Chondrocyte (in vitro differentiated cells): ENCODE results near the gene MEA1. TPM values are rescaled to one million over a fixed set of nuclear protein-coding genes. Genes with fewer than 3 reads are reported as not detected.

Source experiments
- DNase-seq: peaks from one replicate; pipeline ENCODE4 v3.0.0; 2021; ENCODE audit warnings: mixed read lengths, low spot score
- H3K27ac Mint-ChIP-seq: one replicate; pipeline ENCODE4 v1.8.0; 2021; ENCODE audit warnings: mild to moderate bottlenecking, moderate library complexity, mixed read lengths; ENCODE audit not compliant: unreplicated experiment
- H3K27me3 Mint-ChIP-seq: 2 replicates; pipeline ENCODE4 v1.8.0; 2021; ENCODE audit warnings: low read depth, mixed read lengths
- H3K36me3 Mint-ChIP-seq: 2 replicates; pipeline ENCODE4 v1.8.0; 2021; ENCODE audit warnings: low read depth, mixed read lengths
- H3K4me1 Mint-ChIP-seq: 2 replicates; pipeline ENCODE4 v1.8.0; 2021; ENCODE audit warnings: low read depth, mild to moderate bottlenecking, mixed read lengths
- H3K4me3 Mint-ChIP-seq: one replicate; pipeline ENCODE4 v1.8.0; 2021; ENCODE audit warnings: mild to moderate bottlenecking, moderate library complexity, mixed read lengths; ENCODE audit not compliant: unreplicated experiment
- H3K9me3 Mint-ChIP-seq: 2 replicates; pipeline ENCODE4 v1.8.0; 2021; ENCODE audit warnings: low read depth, mixed read lengths
- total RNA-seq: library from RNA; stranded (reverse); gene quantifications from 3 replicates; pipeline ENCODE4 v1.2.1, GENCODE V29; 2021
- TF ChIP-seq, protein P1 (sequence below): fragments of 200-600 bp; sonication (generic); IDR thresholded peaks from 2 replicates; pipeline ENCODE4 v1.5.0; 2021; ENCODE audit warnings: antibody characterized with exemption, mild to moderate bottlenecking, moderate library complexity

Gene MEA1
- total RNA-seq, 1 donor from 2014 or later, result 71.1 TPM

- no peak overlapping the region for H3K4me3 Mint-ChIP-seq
- H3K27me3 Mint-ChIP-seq, result no peaks in the 10 kb centered on the region
- no peaks in the 10 kb centered on the region for H3K36me3 Mint-ChIP-seq
- no peaks in the 10 kb centered on the region for H3K4me1 Mint-ChIP-seq
- TF ChIP-seq, protein P1, sequence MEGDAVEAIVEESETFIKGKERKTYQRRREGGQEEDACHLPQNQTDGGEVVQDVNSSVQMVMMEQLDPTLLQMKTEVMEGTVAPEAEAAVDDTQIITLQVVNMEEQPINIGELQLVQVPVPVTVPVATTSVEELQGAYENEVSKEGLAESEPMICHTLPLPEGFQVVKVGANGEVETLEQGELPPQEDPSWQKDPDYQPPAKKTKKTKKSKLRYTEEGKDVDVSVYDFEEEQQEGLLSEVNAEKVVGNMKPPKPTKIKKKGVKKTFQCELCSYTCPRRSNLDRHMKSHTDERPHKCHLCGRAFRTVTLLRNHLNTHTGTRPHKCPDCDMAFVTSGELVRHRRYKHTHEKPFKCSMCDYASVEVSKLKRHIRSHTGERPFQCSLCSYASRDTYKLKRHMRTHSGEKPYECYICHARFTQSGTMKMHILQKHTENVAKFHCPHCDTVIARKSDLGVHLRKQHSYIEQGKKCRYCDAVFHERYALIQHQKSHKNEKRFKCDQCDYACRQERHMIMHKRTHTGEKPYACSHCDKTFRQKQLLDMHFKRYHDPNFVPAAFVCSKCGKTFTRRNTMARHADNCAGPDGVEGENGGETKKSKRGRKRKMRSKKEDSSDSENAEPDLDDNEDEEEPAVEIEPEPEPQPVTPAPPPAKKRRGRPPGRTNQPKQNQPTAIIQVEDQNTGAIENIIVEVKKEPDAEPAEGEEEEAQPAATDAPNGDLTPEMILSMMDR, result peak; percentile 65
- H3K27ac Mint-ChIP-seq, result peak overlapping the region; percentile 29
- H3K9me3 Mint-ChIP-seq, result no peaks in the 10 kb centered on the region
- DNase-seq, result no peak
Measured at GRCh38 chr6:42996513-42996912, 17.2 kb downstream of the MEA1 start.

DNA sequence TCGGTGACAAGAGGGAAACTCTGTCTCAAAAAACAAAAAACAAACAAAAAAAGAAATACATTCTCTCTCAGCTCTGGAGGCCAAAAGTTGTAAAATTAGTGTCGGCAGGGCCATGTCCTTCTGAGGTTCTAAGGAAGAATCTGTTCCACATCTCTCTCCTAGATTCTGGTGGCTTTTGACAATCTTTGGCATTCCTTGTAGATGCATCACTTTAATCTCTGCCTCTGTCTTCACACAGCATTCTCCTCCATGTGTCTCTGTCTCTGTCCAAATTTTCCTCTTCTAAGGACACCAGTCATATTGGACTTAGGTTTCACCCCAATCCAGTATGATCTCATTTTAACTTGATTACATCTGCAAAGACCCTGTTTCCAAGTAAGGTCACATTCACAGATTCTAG lies 20.3 kb downstream of the MEA1 start:
- H3K4me3 Mint-ChIP-seq, result no peak overlapping the region
- H3K27me3 Mint-ChIP-seq, result no peaks in the 10 kb centered on the region
- no peak overlapping the region for H3K27ac Mint-ChIP-seq
- TF ChIP-seq, protein P1, result no peak
- H3K36me3 Mint-ChIP-seq, result peaks cover 9% of the 10 kb centered on the region
- no peak for DNase-seq
- H3K4me1 Mint-ChIP-seq, result peaks cover 10% of the 10 kb centered on the region
- no peaks in the 10 kb centered on the region for H3K9me3 Mint-ChIP-seq

DNA sequence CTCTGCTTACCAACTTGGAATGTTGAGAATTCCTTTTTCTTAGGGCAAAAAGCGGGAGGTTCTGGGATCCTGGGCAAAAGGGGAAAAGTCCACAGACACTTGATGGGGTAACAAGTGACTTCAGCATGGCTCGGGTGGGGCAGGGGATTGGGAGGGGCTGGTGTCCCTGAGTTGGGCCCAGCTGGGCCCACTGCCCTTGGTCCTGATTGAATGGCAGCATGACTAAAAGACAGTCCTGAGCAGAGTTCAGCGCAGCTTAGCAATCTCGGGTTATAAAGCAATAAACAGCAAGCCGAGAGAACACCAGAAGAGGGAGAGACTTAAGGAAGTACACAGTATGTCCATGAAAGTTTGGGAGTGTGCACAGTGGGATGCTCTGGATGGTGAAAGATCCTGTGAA lies 23.8 kb downstream of the MEA1 start:
- TF ChIP-seq, protein P1, result no peak
- Mint-ChIP-seq H3K9me3 (no peaks in the 10 kb centered on the region), H3K36me3 (peaks cover 9% of the 10 kb centered on the region), H3K27me3 (no peaks in the 10 kb centered on the region), H3K4me1 (peaks cover 41% of the 10 kb centered on the region), H3K27ac (no peak overlapping the region), H3K4me3 (no peak overlapping the region)
- no peak for DNase-seq

- no peak for DNase-seq
- peak overlapping the region; percentile 15 for H3K27ac Mint-ChIP-seq
- peaks cover 47% of the 10 kb centered on the region for H3K4me1 Mint-ChIP-seq
- H3K4me3 Mint-ChIP-seq, result no peak overlapping the region
- H3K27me3 Mint-ChIP-seq, result no peaks in the 10 kb centered on the region
- H3K36me3 Mint-ChIP-seq, result peaks cover 9% of the 10 kb centered on the region
- H3K9me3 Mint-ChIP-seq, result no peaks in the 10 kb centered on the region
- TF ChIP-seq, protein P1, result no peak
Measured at GRCh38 chr6:42988486-42989020, 25.2 kb downstream of the MEA1 start.

DNA sequence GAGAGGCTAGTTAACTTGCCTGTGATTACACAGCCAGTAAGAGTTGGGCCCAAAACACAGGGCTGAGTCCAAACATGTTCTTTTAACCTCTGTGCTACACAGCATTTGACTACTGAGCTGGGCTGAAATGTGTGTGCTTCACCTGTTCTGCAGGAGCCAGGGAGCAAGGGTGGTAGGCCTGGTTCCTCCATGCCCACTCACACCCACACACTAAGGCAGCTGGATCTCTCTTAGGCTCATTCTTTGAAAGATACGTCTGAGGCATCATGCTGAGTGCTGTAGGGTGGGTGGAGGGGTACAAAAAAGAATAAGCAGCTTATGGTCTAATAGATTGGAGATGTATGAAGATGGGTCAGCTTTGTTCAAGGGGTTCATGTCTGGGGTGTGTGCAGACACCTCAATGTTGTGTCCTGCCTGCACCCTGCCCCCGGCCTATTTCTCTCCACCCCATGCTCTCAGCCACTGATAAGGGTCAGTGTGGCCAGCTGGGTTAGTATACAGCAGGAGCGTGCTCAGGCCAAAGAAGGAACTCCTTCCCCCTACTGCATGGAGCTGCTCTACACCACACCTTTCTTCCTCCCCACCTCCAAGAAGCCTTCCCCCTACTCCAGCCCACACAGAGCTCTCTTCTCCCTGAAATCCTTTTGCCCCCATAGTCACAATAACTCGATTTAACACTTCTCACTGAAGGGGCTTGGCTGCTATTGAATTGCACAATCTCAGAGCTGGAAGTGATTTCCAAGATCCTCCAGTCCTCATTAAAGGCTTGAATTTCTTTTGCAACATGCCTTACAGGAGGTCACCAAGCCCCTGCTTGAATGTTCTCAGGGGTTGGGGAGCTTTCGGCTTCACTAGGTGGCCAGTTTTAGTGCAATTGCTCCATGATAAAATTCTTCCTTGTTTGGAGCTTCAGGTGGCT lies 26.0 kb downstream of the MEA1 start:
- TF ChIP-seq, protein P1, result no peak
- no peak for DNase-seq
- H3K27ac Mint-ChIP-seq, result peak overlapping the region; percentile 15
- H3K4me3 Mint-ChIP-seq, result no peak overlapping the region
- no peaks in the 10 kb centered on the region for H3K9me3 Mint-ChIP-seq
- H3K4me1 Mint-ChIP-seq, result peaks cover 48% of the 10 kb centered on the region
- H3K27me3 Mint-ChIP-seq, result no peaks in the 10 kb centered on the region
- peaks cover 9% of the 10 kb centered on the region for H3K36me3 Mint-ChIP-seq
